Brain pericyte (primary cell): ENCODE results near the gene PLPPR3.

Experiments used
- DNase-seq: peaks from one replicate; pipeline ENCODE4 v3.0.0-alpha.2; 2012; ENCODE audit warnings: low read depth, low spot score

PLPPR3 gene

GRCh38 chr19:810077-810855 is 11.5 kb downstream of the PLPPR3 start:
- DNase-seq, result no peak

GRCh38 chr19:808423-808775 is 13.4 kb downstream of the PLPPR3 start:
- no peak for DNase-seq

GRCh38 chr19:807627-808422 is 13.9 kb downstream of the PLPPR3 start:
- no peak for DNase-seq

- DNase-seq, result no peak
Observed at GRCh38 chr19:806815-807421, 14.8 kb downstream of the PLPPR3 start.

GRCh38 chr19:805600-806550 is 15.9 kb downstream of the PLPPR3 start:
- no peak for DNase-seq

- DNase-seq, result no peak
Observed at GRCh38 chr19:805166-805551, 16.6 kb downstream of the PLPPR3 start.

- DNase-seq, result no peak
Observed at GRCh38 chr19:804419-805165, 17.2 kb downstream of the PLPPR3 start.

- no peak for DNase-seq
Observed at GRCh38 chr19:803686-804418, 17.9 kb downstream of the PLPPR3 start.

DNA sequence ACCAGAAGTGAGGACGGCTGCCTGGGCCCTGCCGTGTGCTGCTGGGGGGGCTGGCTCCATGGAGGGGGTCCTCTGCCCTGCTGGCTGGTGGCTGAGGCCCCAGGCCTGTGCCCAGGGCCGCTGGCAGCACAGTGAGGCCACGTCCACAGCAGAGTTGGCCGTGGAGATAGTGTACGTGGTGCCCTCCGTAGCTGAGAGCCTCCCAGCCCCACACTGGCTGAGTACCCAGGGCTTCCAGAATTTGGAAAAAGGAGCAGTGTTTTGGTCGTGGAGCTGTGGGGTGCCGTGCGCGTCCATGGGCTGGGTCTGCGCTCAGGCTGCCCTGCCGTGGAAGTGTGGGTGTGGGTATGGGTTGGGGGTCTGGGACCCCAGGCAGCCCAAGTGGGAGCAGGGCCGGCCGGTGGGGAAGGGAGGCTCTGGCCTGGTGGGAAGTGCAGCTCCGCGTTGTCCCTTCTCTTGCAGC is 18.6 kb downstream of the PLPPR3 start:
- no peak for DNase-seq

GRCh38 chr19:802498-803098 is 19.2 kb downstream of the PLPPR3 start:
- DNase-seq, result no peak

DNA sequence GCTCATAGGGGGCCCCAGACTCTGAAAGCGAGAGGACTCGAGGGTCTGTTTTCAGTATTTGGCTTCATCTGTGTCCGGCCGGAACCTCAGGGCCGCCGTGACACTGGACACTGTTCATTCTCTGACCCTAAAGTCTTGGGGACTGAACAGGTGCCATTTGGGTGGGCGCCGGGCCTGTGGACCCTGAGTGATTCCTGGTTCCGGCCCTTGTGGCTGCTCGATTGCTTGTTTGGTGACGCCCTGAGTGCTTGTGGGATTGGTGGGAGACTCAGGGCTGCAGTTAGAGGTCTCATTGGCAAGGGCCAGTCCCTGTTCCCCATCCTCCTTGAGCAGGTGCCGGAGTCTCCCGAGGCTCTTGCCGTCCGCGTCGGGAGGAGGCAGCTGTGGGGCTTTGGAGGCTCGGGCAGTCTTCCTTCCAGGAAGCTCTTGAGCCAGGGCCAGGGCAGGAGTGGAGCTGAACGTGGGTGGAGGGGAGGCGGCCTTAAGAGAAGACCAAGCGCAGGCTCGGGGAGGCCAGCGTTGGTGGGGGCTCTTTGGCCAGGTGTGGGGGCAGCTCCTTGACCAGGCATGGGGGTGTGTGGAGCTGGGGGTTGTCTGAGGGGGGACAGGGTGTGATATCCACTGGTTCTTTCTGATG is 19.8 kb downstream of the PLPPR3 start:
- DNase-seq, result no peak

GRCh38 chr19:801030-801860 is 20.5 kb downstream of the PLPPR3 start:
- no peak for DNase-seq

GRCh38 chr19:800360-801029 is 21.3 kb downstream of the PLPPR3 start:
- no peak for DNase-seq

DNA sequence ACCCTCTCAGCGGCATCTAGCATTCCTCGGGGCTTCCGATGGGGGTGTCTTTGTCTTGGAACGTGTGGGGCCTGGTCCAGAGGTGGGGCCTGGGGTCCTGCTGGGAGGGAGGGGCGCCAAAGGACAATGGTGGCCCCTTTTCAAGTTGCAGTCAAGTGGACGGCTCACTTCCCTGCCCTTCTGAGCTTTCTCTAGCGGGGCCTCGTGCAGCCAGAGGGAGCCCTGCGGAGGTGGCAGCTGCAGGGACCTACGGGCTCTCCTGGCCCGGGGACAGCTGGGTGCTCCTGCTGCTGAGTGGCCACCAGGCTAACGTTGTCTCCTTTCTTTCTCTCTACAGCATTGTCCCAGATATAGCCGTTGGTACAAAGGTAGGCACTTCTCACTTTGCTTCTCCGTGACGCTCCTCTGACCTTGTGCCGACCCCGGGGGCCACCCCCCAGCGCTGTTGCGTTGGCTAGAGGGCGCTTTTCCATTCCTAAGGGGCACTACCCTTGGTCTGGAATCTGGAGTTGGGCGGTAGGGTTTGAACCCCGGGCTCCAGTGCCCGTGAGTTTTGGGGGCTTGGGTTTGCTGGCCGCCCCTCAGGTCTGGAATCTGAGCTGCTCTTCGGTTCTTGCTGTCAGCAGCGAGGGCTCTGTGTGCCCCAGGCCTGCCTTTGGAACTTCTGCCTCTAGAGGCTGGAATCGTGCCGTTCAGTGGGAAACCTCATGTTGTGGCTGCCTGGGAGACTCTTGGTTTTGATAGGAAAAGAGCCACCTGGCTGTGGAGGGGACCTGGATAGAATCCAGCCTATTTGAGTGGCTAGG is 22.5 kb downstream of the PLPPR3 start:
- DNase-seq, result no peak

- no peak for DNase-seq
Observed at GRCh38 chr19:798415-799075, 23.2 kb downstream of the PLPPR3 start.
